Heart left ventricle (tissue), 13 donors: ENCODE measurements around the gene ULBP3.

Experiments
- POLR2A ChIP-seq, 2 donors: fragments of 450-650 bp; IDR thresholded peaks; one replicate each; pipeline ENCODE4 v1.6.1; 2017; ENCODE audit warnings: antibody characterized with exemption in 2 of 2, mild to moderate bottlenecking in 2 of 2, moderate library complexity in 2 of 2
- TF ChIP-seq, protein P1 (sequence below), 12 donors: fragments of 200-600 bp; sonication (generic) in 4 of 12; IDR thresholded peaks; one replicate each; pipeline versions ENCODE4 v1.5.0 to v1.8.0; 2018 to 2022; ENCODE audit warnings: antibody characterized with exemption in 12 of 12, mild to moderate bottlenecking in 5 of 12
- donor health status: ischemic (EF 13 %, LVEDD 7.1; RV severe dilation, severe dysfunction).
- donor health status: DM: no; HTN: yes; CAD: no.
- donor health status: DM: no; HTN: no; CAD: no.
- donor health status: ischemic (EF 25% LVEDD 6.9; RV normal size, moderate dysfunction).
- donor health status: ischemic (EF 25% LVEDD 5.7; RV mildly dilated, moderate dysfunction).
- donor health status: ischemic (EF 35%, LVEDD 5.7; RV mildly dilated, moderate dysfunction).
- donor health status: nonischemic (EF 11% LVEDD 7.7; RV severe dilation, severe dysfunction).
- donor health status: DM: yes; HTN: yes; CAD: no.
- donor health status: PGD.
- donor health status: ischemic (EF 29% LVEDD 5.4; RV normal size, mild dysfunction).
- donor health status: nonischemic (EF 23%, LVEDD 6.1; RV moderate dilation, normal function).

- TF ChIP-seq, protein P1, sequence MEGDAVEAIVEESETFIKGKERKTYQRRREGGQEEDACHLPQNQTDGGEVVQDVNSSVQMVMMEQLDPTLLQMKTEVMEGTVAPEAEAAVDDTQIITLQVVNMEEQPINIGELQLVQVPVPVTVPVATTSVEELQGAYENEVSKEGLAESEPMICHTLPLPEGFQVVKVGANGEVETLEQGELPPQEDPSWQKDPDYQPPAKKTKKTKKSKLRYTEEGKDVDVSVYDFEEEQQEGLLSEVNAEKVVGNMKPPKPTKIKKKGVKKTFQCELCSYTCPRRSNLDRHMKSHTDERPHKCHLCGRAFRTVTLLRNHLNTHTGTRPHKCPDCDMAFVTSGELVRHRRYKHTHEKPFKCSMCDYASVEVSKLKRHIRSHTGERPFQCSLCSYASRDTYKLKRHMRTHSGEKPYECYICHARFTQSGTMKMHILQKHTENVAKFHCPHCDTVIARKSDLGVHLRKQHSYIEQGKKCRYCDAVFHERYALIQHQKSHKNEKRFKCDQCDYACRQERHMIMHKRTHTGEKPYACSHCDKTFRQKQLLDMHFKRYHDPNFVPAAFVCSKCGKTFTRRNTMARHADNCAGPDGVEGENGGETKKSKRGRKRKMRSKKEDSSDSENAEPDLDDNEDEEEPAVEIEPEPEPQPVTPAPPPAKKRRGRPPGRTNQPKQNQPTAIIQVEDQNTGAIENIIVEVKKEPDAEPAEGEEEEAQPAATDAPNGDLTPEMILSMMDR (IDR thresholded peaks at IDR 0.05): no peak
- TF ChIP-seq POLR2A (IDR thresholded peaks at IDR 0.05): no peak
Observed at GRCh38 chr6:150056156-150056555, 12.8 kb downstream of the ULBP3 start.
